ENCODE measurements around the gene ATP8A2.

Gene ATP8A2

GRCh38 chr13:25933520-25933919, 561.7 kb downstream of the ATP8A2 start:
- H3K27ac ChIP-seq = no peak overlapping the region

GRCh38 chr13:25934127-25934526, 562.4 kb downstream of the ATP8A2 start:
- Histone ChIP-seq H3K4me3 (no peak overlapping the region), H3K9me3 (no peaks in the 10 kb centered on the region), H3K27me3 (peaks cover 0 to 2% of the 10 kb centered on the region in 2 donors), H3K27ac (no peak overlapping the region), H3K4me1 (no peaks in the 10 kb centered on the region), H3K36me3 (no peaks in the 10 kb centered on the region)
- intact Hi-C loops (cut with DNase I; ENCODE audit: low total_unique reads) = no loop called here
- TF ChIP-seq CTCF (IDR thresholded peaks at IDR 0.05) = no peak
- DNase-seq = no peak

More at GRCh38 chr13:25933520-25933919, 561.7 kb downstream of the ATP8A2 start:
- H3K9me3 ChIP-seq = no peaks in the 10 kb centered on the region
- no peak overlapping the region for H3K4me3 ChIP-seq
- TF ChIP-seq CTCF (IDR thresholded peaks at IDR 0.05) = no peak
- H3K4me1 ChIP-seq = no peaks in the 10 kb centered on the region
- intact Hi-C loops (cut with DNase I; ENCODE audit: low total_unique reads) = no loop called here
- no peak for DNase-seq
- peaks cover 0 to 4% of the 10 kb centered on the region in 2 donors for H3K27me3 ChIP-seq
- no peaks in the 10 kb centered on the region for H3K36me3 ChIP-seq

DNA sequence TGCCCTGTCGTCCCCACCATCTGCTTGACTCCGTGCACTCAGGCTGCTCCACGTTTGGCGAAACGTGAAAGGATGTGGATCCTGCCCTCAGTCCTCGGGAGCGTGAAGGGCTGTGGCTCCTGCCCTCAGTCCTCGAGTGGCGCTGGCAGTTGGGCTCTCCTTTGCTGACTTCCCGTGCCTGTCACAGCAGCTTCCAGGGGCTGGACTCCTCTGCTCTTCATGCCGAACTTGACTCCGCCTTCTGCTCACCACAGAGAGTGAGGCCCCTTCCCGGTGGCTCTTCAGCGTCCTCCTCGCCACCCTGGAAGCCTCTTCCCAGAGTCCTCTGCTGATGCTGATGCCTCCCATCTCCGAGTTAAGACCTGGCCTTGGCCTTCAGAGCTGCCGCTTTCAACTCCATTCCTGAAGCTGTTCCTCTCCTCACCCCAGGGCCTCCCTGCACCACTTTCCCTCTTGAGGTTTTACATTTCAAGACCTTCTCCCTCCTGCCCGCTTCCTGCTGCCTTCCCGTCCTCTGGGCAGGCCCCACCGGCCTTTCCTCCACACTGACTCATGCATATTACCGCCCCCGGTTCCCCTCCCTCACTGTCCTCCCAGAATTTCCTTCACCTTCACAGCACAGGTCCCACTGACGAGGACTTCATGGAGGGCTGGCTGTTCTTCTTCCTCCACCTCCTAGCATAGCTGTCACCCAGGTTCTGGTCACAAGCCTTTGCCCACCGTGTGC, 568.4 kb downstream of the ATP8A2 start:
- intact Hi-C loops (cut with DNase I; ENCODE audit: low total_unique reads) = no loop called here
- TF ChIP-seq CTCF (IDR thresholded peaks at IDR 0.05) = no peak

DNA sequence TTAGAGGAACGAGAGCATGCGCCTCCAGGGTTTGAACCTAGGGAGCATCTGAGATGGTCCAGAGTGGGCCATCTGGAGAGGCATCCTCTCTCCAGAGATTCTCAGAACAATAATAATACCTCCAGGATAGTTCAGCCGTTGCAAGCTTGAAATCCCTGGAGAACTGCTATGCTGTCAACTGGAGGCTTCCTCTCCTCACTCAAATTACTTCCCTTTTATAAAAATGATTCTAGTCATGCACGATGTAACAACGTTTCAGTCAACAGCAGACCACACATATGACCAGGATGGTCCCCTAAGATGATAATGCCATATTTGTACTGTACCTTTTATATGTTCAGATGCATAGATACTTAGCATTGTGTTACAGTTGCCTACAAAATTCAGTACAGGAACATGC, 571.3 kb downstream of the ATP8A2 start:
- H3K27me3 ChIP-seq = no peaks in the 10 kb centered on the region
- DNase-seq = no peak
- intact Hi-C loops (cut with DNase I; ENCODE audit: low total_unique reads) = no loop called here
- no peak for TF ChIP-seq CTCF (IDR thresholded peaks at IDR 0.05)
- H3K4me3 ChIP-seq = no peak overlapping the region
- H3K27ac ChIP-seq = no peak overlapping the region
- no peaks in the 10 kb centered on the region for H3K4me1 ChIP-seq
- H3K9me3 ChIP-seq = no peaks in the 10 kb centered on the region
- no peaks in the 10 kb centered on the region for H3K36me3 ChIP-seq

More for the DNA sequence above, 568.4 kb downstream of the ATP8A2 start:
- Histone ChIP-seq H3K27me3 (no peaks in the 10 kb centered on the region), H3K9me3 (no peaks in the 10 kb centered on the region), H3K4me3 (no peak overlapping the region), H3K4me1 (no peaks in the 10 kb centered on the region), H3K36me3 (no peaks in the 10 kb centered on the region), H3K27ac (no peak overlapping the region)
- no peak for DNase-seq

- Histone ChIP-seq H3K4me3 (no peak overlapping the region), H3K36me3 (no peaks in the 10 kb centered on the region), H3K4me1 (no peaks in the 10 kb centered on the region), H3K27ac (no peak overlapping the region), H3K9me3 (peaks cover 0 to under 1% (median 0%) of the 10 kb centered on the region in 3 donors), H3K27me3 (no peaks in the 10 kb centered on the region)
- intact Hi-C loops (cut with DNase I; ENCODE audit: low total_unique reads) = no loop called here
- no peak for TF ChIP-seq CTCF (IDR thresholded peaks at IDR 0.05)
- no peak for DNase-seq
Observed at GRCh38 chr13:25943658-25944057, 571.9 kb downstream of the ATP8A2 start.

Data from tibial artery (tissue), 4 donors.